Stimulated activated naive CD8-positive, alpha-beta T cell treated with anti-CD3 and anti-CD28 coated beads, Interleukin-15, amount 100 ng/mL, for 72 hours (primary cell): ENCODE data around the gene SERINC5.
"Not testable (repeated sequence)": the region's sequence is repeated elsewhere in the genome, so short reads cannot be mapped to it uniquely, and the experiment has no call there.

Experiments
- ATAC-seq: fragments of 150-1000 bp; cut with Tn5 transposase; 2 replicates; pipeline ENCODE4 v1.10.0; 2021; ENCODE audit warnings: mild to moderate bottlenecking, moderate library complexity
- DNase-seq, 2 donors: peaks; one replicate each; pipeline ENCODE4 v3.0.0; 2021 to 2022
- H3K27ac Mint-ChIP-seq, 2 donors: one replicate each; pipeline ENCODE4 v1.8.0; 2022; ENCODE audit warnings: mild to moderate bottlenecking in 2 of 2, mixed read lengths in 2 of 2, moderate library complexity in 2 of 2
- H3K27me3 Mint-ChIP-seq: one replicate; pipeline ENCODE4 v1.8.0; 2022; ENCODE audit warnings: mixed read lengths
- H3K4me1 Mint-ChIP-seq: one replicate; pipeline ENCODE4 v1.8.0; 2022; ENCODE audit warnings: mild to moderate bottlenecking, mixed read lengths
- H3K4me3 Mint-ChIP-seq, 2 donors: one replicate each; pipeline ENCODE4 v1.8.0; 2022; ENCODE audit warnings: mild to moderate bottlenecking in 2 of 2, mixed read lengths in 2 of 2, moderate library complexity in 1 of 2
- H3K9me3 Mint-ChIP-seq, 2 donors: one replicate each; pipeline ENCODE4 v1.8.0; 2022; ENCODE audit warnings: mixed read lengths in 2 of 2

SERINC5 gene

GRCh38 chr5:80116000-80116399 is 139.8 kb downstream of the SERINC5 start:
- peaks cover 16 to 20% of the 10 kb centered on the region in 2 donors for H3K9me3 Mint-ChIP-seq
- H3K4me1 Mint-ChIP-seq, result peaks cover 34% of the 10 kb centered on the region
- no peaks in the 10 kb centered on the region for H3K27me3 Mint-ChIP-seq
- ATAC-seq (no peak), DNase-seq (no peak)
- no peak overlapping the region for H3K27ac Mint-ChIP-seq
- no peak overlapping the region for H3K4me3 Mint-ChIP-seq

GRCh38 chr5:80114860-80115259 is 141.0 kb downstream of the SERINC5 start:
- H3K4me3 Mint-ChIP-seq, result no peak overlapping the region
- peaks cover 40% of the 10 kb centered on the region for H3K4me1 Mint-ChIP-seq
- ATAC-seq (no peak), DNase-seq (no peak)
- no peak overlapping the region for H3K27ac Mint-ChIP-seq
- H3K27me3 Mint-ChIP-seq, result no peaks in the 10 kb centered on the region
- H3K9me3 Mint-ChIP-seq, result peaks cover 16 to 20% of the 10 kb centered on the region in 2 donors

DNA sequence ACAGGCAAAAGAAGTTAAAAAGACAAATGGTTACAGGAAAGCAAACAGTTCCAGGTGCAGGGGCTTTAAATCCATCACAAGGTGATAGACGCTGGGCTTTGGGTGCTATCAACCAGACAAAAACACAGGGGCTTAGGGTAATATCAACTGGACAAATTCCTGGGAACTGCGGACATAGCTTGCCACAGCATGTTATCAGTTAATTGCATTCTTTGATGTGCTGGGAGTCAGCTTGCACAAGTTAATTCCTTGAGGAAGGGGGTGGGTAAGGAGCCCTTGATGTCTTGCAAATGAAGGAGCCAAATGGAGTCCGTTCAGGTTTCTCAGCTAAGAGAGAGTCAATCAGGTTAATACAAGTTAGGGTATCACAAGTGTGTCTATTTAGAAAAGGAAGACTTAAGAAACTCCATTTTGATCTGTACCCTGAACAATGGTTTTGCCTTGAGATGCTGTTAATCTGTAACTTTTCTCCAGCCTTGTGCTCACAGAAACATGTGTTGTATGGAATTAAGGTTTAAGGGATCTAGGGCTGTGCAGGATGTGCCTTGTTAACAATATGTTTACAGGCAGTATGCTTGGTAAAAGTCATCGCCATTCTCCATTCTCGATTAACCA is 144.4 kb downstream of the SERINC5 start:
- not testable (repeated sequence) for H3K4me3 Mint-ChIP-seq, ATAC-seq, H3K27me3 Mint-ChIP-seq, H3K27ac Mint-ChIP-seq, DNase-seq
- Mint-ChIP-seq H3K9me3 (peaks cover 12 to 18% of the 10 kb centered on the region in 2 donors), H3K4me1 (peaks cover 36% of the 10 kb centered on the region)

DNA sequence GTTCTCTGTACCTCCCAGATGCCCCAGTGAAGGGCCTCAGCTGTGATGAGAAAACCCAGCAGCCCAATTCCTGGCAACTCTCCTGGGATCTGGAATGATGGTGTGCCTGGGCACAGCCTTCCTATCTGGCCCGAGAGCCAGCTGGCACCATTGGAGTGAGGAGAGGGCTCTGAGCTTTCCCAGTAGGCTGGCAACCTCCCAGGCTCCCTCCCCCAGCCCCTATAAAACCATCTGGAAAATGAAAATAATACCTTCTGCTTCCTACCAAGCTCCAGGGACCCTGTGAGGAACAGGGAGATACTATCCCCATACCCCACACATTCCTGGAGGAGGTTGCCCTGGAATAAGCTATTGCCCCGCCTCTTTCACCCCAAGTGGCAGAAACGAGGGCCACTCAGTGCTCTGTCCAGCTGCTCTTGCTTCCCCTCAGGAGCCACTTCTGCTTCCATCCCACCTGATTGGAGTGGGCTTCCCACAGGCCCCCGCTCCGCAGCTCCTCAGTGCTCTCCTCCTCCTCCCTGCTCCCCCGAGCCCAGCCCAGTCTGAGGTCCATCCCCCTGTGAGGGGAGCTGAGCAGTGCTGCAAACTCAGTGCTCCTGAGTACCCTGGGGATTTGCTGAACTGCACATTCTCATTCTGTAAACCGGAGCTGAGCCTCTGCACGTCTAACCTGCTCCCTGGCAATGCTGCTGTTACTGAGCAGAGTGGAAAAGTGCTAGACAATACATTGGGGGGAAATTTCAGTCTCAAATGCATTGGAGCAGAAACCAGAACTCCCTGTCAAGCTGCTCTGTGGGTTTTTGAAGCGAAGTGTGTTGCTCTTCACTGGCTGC is 146.0 kb downstream of the SERINC5 start:
- Mint-ChIP-seq H3K4me3 (peak overlapping the region in 1 of 2 donors; percentile 0), H3K27ac (peak overlapping the region in 1 of 2 donors; percentile 49), H3K9me3 (peaks cover 12 to 18% of the 10 kb centered on the region in 2 donors), H3K4me1 (peaks cover 36% of the 10 kb centered on the region), H3K27me3 (no peaks in the 10 kb centered on the region)
- DNase-seq (no peak), ATAC-seq (peak; percentile 23)

DNA sequence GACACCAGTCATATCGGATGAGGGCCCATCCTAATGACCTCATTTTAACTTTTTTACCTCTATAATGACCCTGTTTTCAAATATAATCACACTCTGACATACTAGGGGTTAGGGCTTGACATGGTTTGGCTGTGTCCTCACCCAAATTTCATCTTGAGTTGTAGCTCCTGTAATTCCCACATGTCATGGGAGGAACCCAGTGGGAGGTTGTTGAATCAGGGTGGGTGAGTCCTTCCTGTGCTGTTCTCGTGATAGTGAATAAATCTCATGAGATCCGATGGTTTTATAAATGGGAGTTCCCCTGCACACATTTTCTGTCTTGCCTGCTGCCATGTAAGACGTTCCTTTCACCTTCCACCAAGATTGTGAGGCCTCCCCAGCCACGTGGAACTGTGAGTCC is 148.9 kb downstream of the SERINC5 start:
- Mint-ChIP-seq H3K4me3 (no peak overlapping the region), H3K27ac (peak overlapping the region in 1 of 2 donors; percentile 55), H3K9me3 (peaks cover 0 to 8% of the 10 kb centered on the region in 2 donors), H3K27me3 (no peaks in the 10 kb centered on the region), H3K4me1 (peaks cover 63% of the 10 kb centered on the region)
- ATAC-seq (no peak), DNase-seq (no peak)

- no peaks in the 10 kb centered on the region for H3K27me3 Mint-ChIP-seq
- no peak for ATAC-seq
- H3K9me3 Mint-ChIP-seq, result peaks cover 0 to 8% of the 10 kb centered on the region in 2 donors
- H3K4me1 Mint-ChIP-seq, result peaks cover 73% of the 10 kb centered on the region
- peak overlapping the region; percentile 1 to 85 for H3K27ac Mint-ChIP-seq
- H3K4me3 Mint-ChIP-seq, result no peak overlapping the region
- DNase-seq, result no peak
Measured at GRCh38 chr5:80105698-80106439, 150.0 kb downstream of the SERINC5 start.

DNA sequence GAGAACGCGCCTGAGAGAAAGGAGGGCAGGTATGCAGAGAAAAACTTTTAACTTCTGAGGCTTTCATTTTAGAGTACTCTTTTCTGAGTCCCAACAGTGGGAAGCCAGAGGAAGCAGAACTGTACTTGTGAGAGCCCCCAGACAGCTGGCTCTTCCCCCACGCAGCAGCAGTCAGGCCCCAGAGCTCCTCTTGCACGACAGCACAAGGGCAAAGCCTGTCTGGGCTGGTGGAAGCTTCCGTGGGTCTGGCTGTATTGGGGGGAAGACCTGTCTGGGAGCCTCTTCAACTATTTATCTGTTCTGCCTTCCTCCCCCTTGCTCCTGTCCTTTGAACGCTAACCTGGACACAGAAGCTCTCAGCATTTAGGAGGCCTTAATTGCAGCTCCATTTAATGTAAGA is 152.5 kb downstream of the SERINC5 start:
- peaks cover 0 to 8% of the 10 kb centered on the region in 2 donors for H3K9me3 Mint-ChIP-seq
- H3K4me3 Mint-ChIP-seq, result peak overlapping the region; percentile 31 to 45
- ATAC-seq, result no peak
- H3K27me3 Mint-ChIP-seq, result no peaks in the 10 kb centered on the region
- H3K27ac Mint-ChIP-seq, result peak overlapping the region; percentile 81 to 92
- DNase-seq, result no peak
- peaks cover 76% of the 10 kb centered on the region for H3K4me1 Mint-ChIP-seq

DNA sequence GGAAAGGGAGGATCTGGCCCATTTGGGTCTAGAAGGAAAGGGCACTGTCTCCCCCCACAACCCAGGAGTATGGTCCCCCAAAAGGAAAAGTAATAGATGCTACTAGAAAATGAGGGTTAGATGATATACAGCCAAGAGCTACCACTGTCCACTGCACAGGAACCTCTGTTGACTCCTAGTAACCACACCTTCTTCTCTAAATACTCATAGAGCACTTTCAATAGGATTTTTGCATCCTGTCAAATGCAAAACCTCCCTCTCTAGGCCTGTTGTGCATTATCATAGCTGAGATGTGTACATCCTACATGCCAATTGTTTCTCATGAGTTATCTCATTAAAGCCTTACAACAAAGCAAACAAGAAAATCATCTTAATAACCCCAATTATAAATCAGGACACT is 153.9 kb downstream of the SERINC5 start:
- Mint-ChIP-seq H3K27me3 (no peaks in the 10 kb centered on the region), H3K4me3 (no peak overlapping the region), H3K9me3 (peaks cover 0 to 4% of the 10 kb centered on the region in 2 donors), H3K27ac (peak overlapping the region in 1 of 2 donors; percentile 21), H3K4me1 (peaks cover 86% of the 10 kb centered on the region)
- no peak for DNase-seq
- ATAC-seq, result peak; percentile 83

GRCh38 chr5:80097451-80097850 is 158.4 kb downstream of the SERINC5 start:
- peaks cover 59% of the 10 kb centered on the region for H3K4me1 Mint-ChIP-seq
- peak overlapping the region in 1 of 2 donors; percentile 87 for H3K27ac Mint-ChIP-seq
- ATAC-seq (no peak), DNase-seq (no peak)
- no peaks in the 10 kb centered on the region for H3K27me3 Mint-ChIP-seq
- H3K9me3 Mint-ChIP-seq, result no peaks in the 10 kb centered on the region
- peak overlapping the region in 1 of 2 donors; percentile 45 for H3K4me3 Mint-ChIP-seq

DNA sequence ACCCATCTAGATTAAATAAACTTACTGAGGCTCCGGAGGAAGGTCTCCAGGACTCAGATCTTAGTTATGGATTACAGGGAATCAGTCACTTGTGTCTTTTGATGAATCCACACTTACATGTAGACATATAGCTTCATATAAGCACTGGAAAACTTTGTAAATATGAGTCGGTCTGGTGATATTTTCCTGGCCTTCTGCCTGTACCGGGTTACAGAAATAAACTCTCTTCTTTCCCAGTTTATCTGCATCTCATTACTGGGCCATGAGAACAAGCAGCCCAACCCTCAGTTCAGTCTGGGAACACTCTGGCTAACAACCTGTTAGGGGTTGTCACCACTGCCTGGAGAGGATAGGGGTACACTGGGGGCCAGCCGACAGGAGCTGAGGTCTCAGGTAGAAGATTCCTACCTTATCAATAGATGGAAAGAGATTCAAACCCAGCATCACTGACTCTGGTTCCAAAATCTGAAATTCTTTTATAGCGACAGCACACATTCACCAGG is 161.6 kb downstream of the SERINC5 start:
- Mint-ChIP-seq H3K27ac (no peak overlapping the region), H3K9me3 (no peaks in the 10 kb centered on the region), H3K4me3 (no peak overlapping the region), H3K4me1 (peaks cover 52% of the 10 kb centered on the region), H3K27me3 (no peaks in the 10 kb centered on the region)
- no peak for DNase-seq
- no peak for ATAC-seq

- H3K4me1 Mint-ChIP-seq, result peaks cover 49% of the 10 kb centered on the region
- peak overlapping the region in 1 of 2 donors; percentile 3 for H3K27ac Mint-ChIP-seq
- DNase-seq (no peak), ATAC-seq (no peak)
- H3K4me3 Mint-ChIP-seq, result no peak overlapping the region
- H3K27me3 Mint-ChIP-seq, result no peaks in the 10 kb centered on the region
- no peaks in the 10 kb centered on the region for H3K9me3 Mint-ChIP-seq
Measured at GRCh38 chr5:80093796-80094195, 162.1 kb downstream of the SERINC5 start.

GRCh38 chr5:80092486-80093107 is 163.3 kb downstream of the SERINC5 start:
- peak overlapping the region; percentile 4 to 50 for H3K4me3 Mint-ChIP-seq
- H3K27ac Mint-ChIP-seq, result peak overlapping the region; percentile 35 to 91
- no peaks in the 10 kb centered on the region for H3K27me3 Mint-ChIP-seq
- no peaks in the 10 kb centered on the region for H3K9me3 Mint-ChIP-seq
- ATAC-seq, result peak; percentile 16
- H3K4me1 Mint-ChIP-seq, result peaks cover 37% of the 10 kb centered on the region
- no peak for DNase-seq

- DNase-seq (peak; percentile 41 to 48), ATAC-seq (peak; percentile 82)
- H3K27me3 Mint-ChIP-seq, H3K9me3 Mint-ChIP-seq: not testable (repeated sequence)
- H3K4me1 Mint-ChIP-seq, result peaks cover 29% of the 10 kb centered on the region
- H3K4me3 Mint-ChIP-seq, result peak overlapping the region; percentile 50 to 52
- peak overlapping the region; percentile 14 to 91 for H3K27ac Mint-ChIP-seq
Measured at GRCh38 chr5:80091792-80092192, 164.1 kb downstream of the SERINC5 start.

DNA sequence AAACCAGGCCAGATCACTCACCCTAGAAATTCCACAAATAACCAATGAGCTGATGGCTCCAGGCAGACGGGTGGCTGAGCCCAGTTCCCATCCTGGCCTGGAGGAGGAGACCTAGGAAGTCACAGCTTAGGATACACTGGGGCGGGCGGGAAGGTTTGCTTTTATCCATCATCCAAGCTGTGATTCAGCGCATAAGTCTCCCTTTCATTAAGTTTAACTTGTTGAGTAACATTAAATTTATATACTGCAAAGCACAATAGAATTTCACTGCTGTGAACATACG is 165.0 kb downstream of the SERINC5 start:
- no peak overlapping the region for H3K4me3 Mint-ChIP-seq
- peaks cover 23% of the 10 kb centered on the region for H3K4me1 Mint-ChIP-seq
- DNase-seq (no peak), ATAC-seq (no peak)
- no peak overlapping the region for H3K27ac Mint-ChIP-seq
- H3K27me3 Mint-ChIP-seq, result no peaks in the 10 kb centered on the region
- no peaks in the 10 kb centered on the region for H3K9me3 Mint-ChIP-seq
